GM12878 (cell line): ENCODE data around the gene CHN2. TPM values are rescaled to one million over a fixed set of nuclear protein-coding genes. Genes with fewer than 3 reads are reported as not detected.

Experiments used
- ATAC-seq: fragments of 200-7000 bp; cut with Tn5 transposase; 3 replicates; pipeline ENCODE4 v1.9.1; 2020; ENCODE audit warnings: mild to moderate bottlenecking, moderate library complexity
- BruUV-seq: library from RNA; stranded (reverse); fragments of 400-500 nt; replicated peaks from 2 replicates; lab custom pipeline; 2021; lab: Mats Ljungman, UMichigan
- CTCF ChIA-PET: fragments of 300-600 bp; sonication (Branson Sonifier 250); formaldehyde crosslinking; extraction: SDS; loops from one replicate; lab custom pipeline; 2021; ENCODE audit warnings: inconsistent platforms; lab: Yijun Ruan, JAX
- POLR2A ChIA-PET: fragments of 350-600 bp; formaldehyde crosslinking; extraction: SDS; loops from one replicate; lab custom pipeline; 2021; ENCODE audit warnings: inconsistent platforms; lab: Charles Lee
- RAD21 ChIA-PET: fragments of 300-600 bp; sonication (Branson Sonifier 250); formaldehyde crosslinking; loops from one replicate; lab custom pipeline; 2023; ENCODE audit warnings: antibody characterized with exemption; ENCODE audit not compliant: unreplicated experiment; lab: Charles Lee
- SMC1A ChIA-PET: fragments of 300-600 bp; sonication (Branson Sonifier 250); formaldehyde crosslinking; loops from one replicate; lab custom pipeline; 2023; ENCODE audit not compliant: unreplicated experiment, uncharacterized antibody; lab: Charles Lee
- DNase-seq: peaks from one replicate; pipeline ENCODE4 v3.0.0-alpha.2; 2011; ENCODE audit warnings: low read depth, low spot score
- FAIRE-seq: peaks from 3 replicates; lab custom pipeline; 2011; peaks lifted over from hg19 to GRCh38; lab: Jason Lieb, UNC
- H2AFZ ChIP-seq: 2 replicates; pipeline ENCODE4 v1.6.0; 2011; ENCODE audit warnings: low read depth, low read length, control low read depth; ENCODE audit not compliant: control insufficient read depth
- H3K27ac ChIP-seq: 2 replicates; pipeline ENCODE4 v1.5.1; 2011; ENCODE audit warnings: control low read depth; ENCODE audit not compliant: control insufficient read depth, insufficient read depth
- H3K27me3 ChIP-seq, 2 experiments: replicated peaks in 1 of 2; 2 replicates each; pipeline versions ENCODE4 v1.6.0 to v1.6.1; 2011; ENCODE audit warnings: low read length in 1 of 2; ENCODE audit not compliant: control insufficient read depth in 2 of 2, insufficient read depth in 2 of 2
- H3K36me3 ChIP-seq, 2 experiments: 2 replicates each; pipeline ENCODE4 v1.5.1; 2011; ENCODE audit warnings: low read length in 1 of 2; ENCODE audit not compliant: control insufficient read depth in 2 of 2, insufficient read depth in 2 of 2
- H3K4me1 ChIP-seq: 2 replicates; pipeline ENCODE4 v1.6.1; 2011; ENCODE audit warnings: mild to moderate bottlenecking, low read length, moderate library complexity, mixed read lengths; ENCODE audit not compliant: control insufficient read depth, insufficient read depth
- H3K4me2 ChIP-seq: 2 replicates; pipeline ENCODE4 v1.6.0; 2011; ENCODE audit warnings: control low read depth; ENCODE audit not compliant: control insufficient read depth, insufficient read depth
- H3K4me3 ChIP-seq: fragments of 200-600 bp; sonication (generic); 2 replicates; pipeline ENCODE4 v1.5.1; 2016
- H3K79me2 ChIP-seq: 2 replicates; pipeline ENCODE4 v1.6.0; 2011; ENCODE audit warnings: low read length; ENCODE audit not compliant: control insufficient read depth, insufficient read depth
- H3K9ac ChIP-seq: 2 replicates; pipeline ENCODE4 v1.8.0; 2011; ENCODE audit warnings: low read length, control low read depth, mixed read lengths; ENCODE audit not compliant: control insufficient read depth, insufficient read depth
- H3K9me3 ChIP-seq: replicated peaks from 3 replicates; pipeline ENCODE4 v1.5.1; 2011; ENCODE audit warnings: mild to moderate bottlenecking, low read length; ENCODE audit not compliant: control insufficient read depth, insufficient read depth
- H4K20me1 ChIP-seq: 2 replicates; pipeline ENCODE4 v1.6.0; 2011; ENCODE audit not compliant: control insufficient read depth, insufficient read depth
- ATF2 ChIP-seq: IDR thresholded peaks from 2 replicates; pipeline ENCODE4 v1.6.1; 2012; ENCODE audit warnings: low read length, inconsistent platforms
- BCL11A ChIP-seq: IDR thresholded peaks from 2 replicates; pipeline ENCODE4 v1.6.1; 2011; ENCODE audit warnings: low read depth, low read length
- CBFB ChIP-seq: IDR thresholded peaks from 2 replicates; pipeline ENCODE4 v1.6.1; 2016; ENCODE audit warnings: antibody characterized with exemption, low read depth
- CREB1 ChIP-seq: IDR thresholded peaks from 2 replicates; pipeline ENCODE4 v1.6.1; 2012; ENCODE audit warnings: low read depth, mild to moderate bottlenecking, inconsistent platforms
- CREM ChIP-seq: IDR thresholded peaks from 2 replicates; pipeline ENCODE4 v1.6.1; 2014; ENCODE audit warnings: antibody characterized with exemption, low read depth
- E2F8 ChIP-seq: fragments of 450-650 bp; IDR thresholded peaks from 2 replicates; pipeline ENCODE4 v1.6.1; 2018; ENCODE audit warnings: mild to moderate bottlenecking, low read depth, moderate library complexity; ENCODE audit not compliant: partially characterized antibody
- ELK1 ChIP-seq: IDR thresholded peaks from 2 replicates; pipeline ENCODE4 v1.6.1; 2012; ENCODE audit warnings: low read depth, low read length, improper control_type of control experiment
- GATAD2B ChIP-seq: fragments of 450-650 bp; conservative IDR thresholded peaks from 2 replicates; pipeline ENCODE4 v1.6.1; 2017; ENCODE audit warnings: low read depth, mild to moderate bottlenecking, moderate library complexity
- IKZF2 ChIP-seq, 2 experiments: fragments of 450-650 bp; IDR thresholded peaks; 2 replicates each; pipeline ENCODE4 v1.6.1; 2017; ENCODE audit warnings: mild to moderate bottlenecking in 2 of 2, moderate library complexity in 2 of 2
- NBN ChIP-seq: fragments of 450-650 bp; IDR thresholded peaks from 2 replicates; pipeline ENCODE4 v1.6.1; 2016
- RAD51 ChIP-seq: fragments of 450-650 bp; IDR thresholded peaks from 2 replicates; pipeline ENCODE4 v1.6.1; 2016; ENCODE audit warnings: moderate library complexity, mild to moderate bottlenecking, inconsistent platforms
- SMC3 ChIP-seq: IDR thresholded peaks from 2 replicates; pipeline ENCODE4 v1.6.1; 2011; ENCODE audit warnings: low read length, improper control_type of control experiment, borderline replicate concordance
- STAT3 ChIP-seq: IDR thresholded peaks from 2 replicates; pipeline ENCODE4 v1.6.1; 2011; ENCODE audit warnings: low read depth, low read length, improper control_type of control experiment
- YY1 ChIP-seq: IDR thresholded peaks from 2 replicates; pipeline ENCODE4 v1.6.1; 2011; ENCODE audit warnings: low read depth, mild to moderate bottlenecking, low read length
- whole genome bisulfite sequencing: methylation state at CpG from one replicate; pipeline ENCODE4 v1.1.6; 2016; ENCODE audit warnings: low lambda C conversion rate; ENCODE audit not compliant: insufficient replicate concordance, insufficient coverage; ENCODE audit errors: missing lambda C conversion rate; 5-methylcytosine and 5-hydroxymethylcytosine counted together
- in situ Hi-C: fragments of 300-500 bp; cut with MboI; formaldehyde crosslinking; loops from 9 replicates; pipeline ENCODE4 v1.14.3; 2018; ENCODE audit warnings: mixed read lengths
- intact Hi-C: fragments of 100-400 bp; cut with micrococcal nuclease; formaldehyde crosslinking; loops from one replicate; pipeline ENCODE4 v1.14.2; 2022; ENCODE audit not compliant: unreplicated experiment
- polyA plus RNA-seq, 11 experiments: library from polyadenylated mRNA; depleted of rRNA in 4 of 11; unstranded in 6 of 11; stranded (reverse) in 5 of 11; fragments of >200 nt; fragmentation: Nextera tagmentation in 4 of 11; fragmentation: Illumina TruSeq in 1 of 11; extraction: Ambion mirVana in 4 of 11; extraction: Trizol in 1 of 11; gene quantifications; 1 replicate in 1 of 11; 2 replicates in 10 of 11; pipeline versions ENCODE4 v1.2.1 to v1.2.3, GENCODE V29; 2011 to 2016; ENCODE audit warnings: inconsistent platforms in 2 of 11, missing spikeins in 2 of 11, low read depth in 1 of 11
- total RNA-seq, 4 experiments: library from RNA; depleted of rRNA in 3 of 4; stranded (reverse); fragments of >200 nt in 3 of 4; fragmentation: Illumina TruSeq in 1 of 4; extraction: Trizol in 1 of 4; gene quantifications; 2 replicates each; pipeline versions ENCODE4 v1.2.1 to v1.2.3, GENCODE V29; 2013 to 2021

The CHN2 gene
- total and polyA plus RNA-seq, 10 of the 15 experiments (the other 5 are each of a cell fraction or from before 2014, with no cell fraction given): 0.11 to 3.8 (median 0.37) TPM; not detected in 2

- TF ChIP-seq E2F8 (no peak), CREB1 (no peak), STAT3 (no peak), ELK1 (no peak), CBFB (no peak), RAD51 (no peak), GATAD2B (no peak), IKZF2 (IDR thresholded peaks at IDR 0.05) (no peak), NBN (no peak)
- TF ChIP-seq, all 136 proteins: peak for 0
These were observed 30.7 kb upstream of the CHN2 start (continued) for GRCh38 chr7:29163854-29164253.

- in situ Hi-C loops (no loop called here), intact Hi-C loops (no loop called here)
- no peak overlapping the region for H3K9ac ChIP-seq
- ATAC-seq (no peak), FAIRE-seq (no peak), DNase-seq (no peak)
- ChIA-PET CTCF (interaction anchor here (2.8 kb wide), 1 partner anchor 22 kb away, joined by 7 read pairs; no protein-coding TSS in a partner anchor), SMC1A (interaction anchor here (1.5 kb wide), 1 partner anchor 22 kb away, joined by 3 read pairs; no protein-coding TSS in a partner anchor), RAD21 (no interaction called here), POLR2A (no interaction called here)
- H3K4me1 ChIP-seq: no peaks in the 10 kb centered on the region
- 0% methylated on average over 1 of the region's 1 CpG for WGBS
- no peaks in the 10 kb centered on the region for H3K9me3 ChIP-seq
- no TSS peak for BruUV-seq
- no peak overlapping the region for H3K27ac ChIP-seq
- no peak overlapping the region for H3K4me3 ChIP-seq
- H3K36me3 ChIP-seq: no peaks in the 10 kb centered on the region
- no peaks in the 10 kb centered on the region for H3K79me2 ChIP-seq
- H3K27me3 ChIP-seq: no peaks in the 10 kb centered on the region
- H2AFZ ChIP-seq: no peak overlapping the region
- no peak overlapping the region for H3K4me2 ChIP-seq
- no peaks in the 10 kb centered on the region for H4K20me1 ChIP-seq
- TF ChIP-seq CREB1: no peak
- TF ChIP-seq BCL11A: no peak
- no peak for TF ChIP-seq CREM
- TF ChIP-seq SMC3: no peak
- no peak for TF ChIP-seq ATF2
- no peak for TF ChIP-seq YY1
These were observed 26.9 kb upstream of the CHN2 start for GRCh38 chr7:29167721-29168120.
